Colonic mucosa (tissue), 4 donors: ENCODE data around the gene FARS2. TPM values are rescaled to one million over a fixed set of nuclear protein-coding genes. Genes with fewer than 3 reads are reported as not detected.

Source experiments
- DNase-seq: peaks from one replicate; pipeline ENCODE4 v3.0.0-alpha.2; 2020
- H3K27ac ChIP-seq: fragments of 200-600 bp; one replicate; pipeline ENCODE4 v1.8.0; 2021
- H3K27me3 ChIP-seq: fragments of 200-600 bp; one replicate; pipeline ENCODE4 v1.8.0; 2021
- H3K36me3 ChIP-seq: fragments of 200-600 bp; one replicate; pipeline ENCODE4 v1.8.0; 2021
- H3K4me1 ChIP-seq: fragments of 200-600 bp; one replicate; pipeline ENCODE4 v1.8.0; 2021; ENCODE audit warnings: mild to moderate bottlenecking
- H3K4me3 ChIP-seq: fragments of 200-600 bp; one replicate; pipeline ENCODE4 v1.8.0; 2021
- H3K9ac ChIP-seq, 2 donors: one replicate each; pipeline ENCODE4 v1.7.0; 2013; ENCODE audit warnings: control low read depth in 2 of 2, low read depth in 2 of 2, low read length in 2 of 2
- H3K9me3 ChIP-seq: fragments of 200-600 bp; one replicate; pipeline ENCODE4 v1.8.0; 2021
- intact Hi-C: fragments of 100-400 bp; cut with DNase I; formaldehyde crosslinking; loops from one replicate; pipeline ENCODE4 v1.14.1; 2022
- total RNA-seq, 2 donors: library from RNA; stranded (reverse); fragmentation: NEBNext Ultra II Directional in 1 of 2; extraction: Animal tissue kit (Norgen Biotek cat#: 25700) in 1 of 2; gene quantifications; one replicate each; pipeline ENCODE4 v1.2.1, GENCODE V29; 2021
- TF ChIP-seq, protein P1 (sequence below): fragments of 200-600 bp; IDR thresholded peaks from one replicate; pipeline ENCODE4 v1.8.0; 2022; ENCODE audit warnings: antibody characterized with exemption, mild to moderate bottlenecking
- donor health status: healthy.
- donor health status: DM: no; HTN: no; CAD: no.
- donor health status: DM: no; HTN: no; CAD: no.

Gene FARS2
- total RNA-seq, 2 donors from 2014 or later = 14.7 to 23.0 TPM

DNA sequence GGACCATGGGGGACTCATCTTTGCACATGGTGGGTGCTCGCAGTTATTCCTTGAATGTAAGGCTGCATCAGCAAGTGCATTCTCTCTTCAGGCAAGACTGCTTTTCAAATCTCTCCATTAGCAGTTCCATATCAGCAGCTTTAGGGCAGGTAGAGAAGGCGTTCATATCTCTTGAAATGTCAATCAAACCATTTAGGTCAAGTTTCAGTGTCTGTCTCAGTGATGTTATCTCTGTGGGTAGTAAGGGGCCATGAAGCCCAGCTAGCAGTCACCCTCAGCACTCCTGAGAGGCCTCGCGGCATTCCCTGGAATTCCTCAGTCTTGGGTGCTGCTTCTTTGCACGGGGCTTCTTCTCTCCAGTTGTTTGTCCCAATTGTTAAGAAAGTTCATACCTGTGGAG lies 24.2 kb downstream of the FARS2 start:
- no peak overlapping the region for H3K27ac ChIP-seq
- no peak for DNase-seq
- no peaks in the 10 kb centered on the region for H3K9me3 ChIP-seq
- H3K27me3 ChIP-seq = no peaks in the 10 kb centered on the region
- TF ChIP-seq, protein P1, sequence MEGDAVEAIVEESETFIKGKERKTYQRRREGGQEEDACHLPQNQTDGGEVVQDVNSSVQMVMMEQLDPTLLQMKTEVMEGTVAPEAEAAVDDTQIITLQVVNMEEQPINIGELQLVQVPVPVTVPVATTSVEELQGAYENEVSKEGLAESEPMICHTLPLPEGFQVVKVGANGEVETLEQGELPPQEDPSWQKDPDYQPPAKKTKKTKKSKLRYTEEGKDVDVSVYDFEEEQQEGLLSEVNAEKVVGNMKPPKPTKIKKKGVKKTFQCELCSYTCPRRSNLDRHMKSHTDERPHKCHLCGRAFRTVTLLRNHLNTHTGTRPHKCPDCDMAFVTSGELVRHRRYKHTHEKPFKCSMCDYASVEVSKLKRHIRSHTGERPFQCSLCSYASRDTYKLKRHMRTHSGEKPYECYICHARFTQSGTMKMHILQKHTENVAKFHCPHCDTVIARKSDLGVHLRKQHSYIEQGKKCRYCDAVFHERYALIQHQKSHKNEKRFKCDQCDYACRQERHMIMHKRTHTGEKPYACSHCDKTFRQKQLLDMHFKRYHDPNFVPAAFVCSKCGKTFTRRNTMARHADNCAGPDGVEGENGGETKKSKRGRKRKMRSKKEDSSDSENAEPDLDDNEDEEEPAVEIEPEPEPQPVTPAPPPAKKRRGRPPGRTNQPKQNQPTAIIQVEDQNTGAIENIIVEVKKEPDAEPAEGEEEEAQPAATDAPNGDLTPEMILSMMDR = no peak
- no peaks in the 10 kb centered on the region for H3K4me1 ChIP-seq
- intact Hi-C loops = no loop called here
- no peak overlapping the region for H3K9ac ChIP-seq
- H3K36me3 ChIP-seq = no peaks in the 10 kb centered on the region
- H3K4me3 ChIP-seq = no peak overlapping the region

DNA sequence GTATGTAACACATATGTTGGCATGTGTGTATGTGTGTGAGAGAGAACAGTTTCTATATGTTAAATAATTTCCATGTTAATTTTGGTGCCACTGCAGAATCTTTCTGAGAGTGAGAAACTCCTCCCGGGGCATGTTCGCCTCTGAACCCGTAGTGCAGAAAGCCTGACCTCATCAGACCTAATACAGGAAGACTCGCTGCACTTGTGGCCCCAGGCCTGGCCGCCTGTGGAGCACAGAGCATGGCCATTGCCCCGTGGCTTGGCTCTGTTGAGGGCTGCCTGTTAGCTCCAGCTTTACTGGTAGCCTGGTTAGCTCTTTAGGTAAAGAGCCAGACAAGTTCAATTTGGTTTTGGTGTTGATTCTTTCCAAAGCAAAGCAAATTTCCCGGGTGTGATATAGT lies 25.5 kb downstream of the FARS2 start:
- DNase-seq = no peak
- no peaks in the 10 kb centered on the region for H3K36me3 ChIP-seq
- H3K9ac ChIP-seq = no peak overlapping the region
- no peaks in the 10 kb centered on the region for H3K4me1 ChIP-seq
- no peaks in the 10 kb centered on the region for H3K27me3 ChIP-seq
- H3K9me3 ChIP-seq = no peaks in the 10 kb centered on the region
- no peak overlapping the region for H3K27ac ChIP-seq
- intact Hi-C loops = no loop called here
- TF ChIP-seq, protein P1 = no peak
- no peak overlapping the region for H3K4me3 ChIP-seq

DNA sequence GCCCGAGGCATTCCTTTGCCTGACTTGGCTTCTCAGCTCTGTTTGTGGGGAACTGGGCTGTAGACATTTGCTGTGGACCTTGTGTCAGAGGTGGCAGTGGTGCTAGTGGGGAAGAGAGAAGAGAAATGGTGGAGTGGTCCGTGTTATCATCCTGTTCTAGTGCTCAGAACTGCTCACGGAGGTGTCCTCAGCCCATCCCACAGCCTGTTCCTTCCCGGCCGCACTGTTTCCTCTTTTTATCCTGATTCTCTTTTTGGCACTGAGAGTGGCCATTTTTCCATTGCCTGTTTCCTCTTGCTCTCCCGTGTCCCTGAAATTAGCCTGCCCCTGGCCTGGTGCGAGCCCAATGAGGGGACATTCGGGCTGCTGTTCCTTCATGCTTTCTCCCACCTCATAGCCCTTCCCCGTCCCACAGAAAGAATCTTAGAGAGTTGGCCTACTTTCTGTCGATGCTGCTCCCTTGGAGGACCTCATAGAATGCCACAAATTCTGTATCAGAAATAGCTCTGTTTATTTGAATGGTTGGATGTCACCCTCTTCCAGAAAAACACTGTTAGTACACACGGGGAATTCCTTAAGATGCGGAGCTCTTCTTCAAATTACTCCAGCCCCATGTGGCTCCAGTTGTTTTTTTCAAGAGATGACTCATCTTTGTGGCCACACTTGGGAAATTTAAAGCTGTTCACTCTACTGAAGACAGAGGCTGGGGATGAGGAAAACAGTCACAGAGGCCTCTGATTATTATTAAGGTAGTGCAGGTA lies 26.1 kb downstream of the FARS2 start:
- TF ChIP-seq, protein P1 = no peak
- no peak overlapping the region for H3K27ac ChIP-seq

DNA sequence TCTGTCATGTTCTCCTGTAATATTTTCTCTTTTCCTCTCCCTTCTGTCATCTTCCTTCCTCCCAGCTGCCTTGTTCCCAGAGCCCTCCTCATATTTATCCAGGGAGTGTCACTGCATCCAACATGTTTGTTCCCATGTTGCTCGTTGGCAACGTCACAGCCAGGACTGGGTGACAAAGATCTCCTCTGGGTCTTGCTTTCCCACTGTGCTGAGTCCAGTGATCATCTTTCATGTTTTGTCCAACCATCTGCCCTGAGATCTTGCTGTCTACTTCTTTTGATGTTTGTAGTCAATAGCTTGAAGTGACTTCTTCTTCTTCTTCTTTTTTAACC lies 26.6 kb downstream of the FARS2 start:
- Histone ChIP-seq H3K27me3 (no peaks in the 10 kb centered on the region), H3K27ac (no peak overlapping the region), H3K4me3 (no peak overlapping the region), H3K9ac (no peak overlapping the region), H3K9me3 (no peaks in the 10 kb centered on the region), H3K36me3 (no peaks in the 10 kb centered on the region), H3K4me1 (no peaks in the 10 kb centered on the region)
- TF ChIP-seq, protein P1 = no peak
- DNase-seq = no peak
- intact Hi-C loops = no loop called here

More for the DNA sequence above, 26.1 kb downstream of the FARS2 start:
- H3K9me3 ChIP-seq = no peaks in the 10 kb centered on the region
- DNase-seq = no peak
- no peaks in the 10 kb centered on the region for H3K4me1 ChIP-seq
- H3K27me3 ChIP-seq = no peaks in the 10 kb centered on the region
- H3K4me3 ChIP-seq = no peak overlapping the region
- no peaks in the 10 kb centered on the region for H3K36me3 ChIP-seq
- H3K9ac ChIP-seq = no peak overlapping the region
- intact Hi-C loops = no loop called here

DNA sequence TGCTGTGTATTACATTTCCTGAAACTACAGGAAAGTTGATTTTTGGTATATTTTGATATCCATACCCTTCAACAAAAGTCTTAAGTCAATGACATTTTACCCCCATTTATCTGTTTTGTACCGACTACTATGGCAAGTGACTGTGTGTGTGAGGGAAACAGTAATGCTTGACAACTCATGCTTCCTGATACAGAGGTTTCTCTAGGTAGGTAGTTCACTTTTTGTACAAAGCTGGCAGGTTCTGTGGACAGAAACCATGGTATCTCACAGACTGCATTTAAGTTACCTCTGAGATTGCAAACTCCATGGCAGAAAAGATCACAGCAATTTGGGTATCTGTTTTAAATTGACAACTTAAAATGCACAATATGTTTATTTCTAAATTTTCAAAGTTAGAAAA lies 28.8 kb downstream of the FARS2 start:
- H3K36me3 ChIP-seq = no peaks in the 10 kb centered on the region
- TF ChIP-seq, protein P1 = no peak
- no peaks in the 10 kb centered on the region for H3K9me3 ChIP-seq
- H3K4me1 ChIP-seq = no peaks in the 10 kb centered on the region
- H3K9ac ChIP-seq = no peak overlapping the region
- H3K4me3 ChIP-seq = no peak overlapping the region
- DNase-seq = no peak
- H3K27me3 ChIP-seq = no peaks in the 10 kb centered on the region
- intact Hi-C loops = no loop called here
- H3K27ac ChIP-seq = no peak overlapping the region
